Keratinocyte (primary cell): ENCODE measurements around the gene TNS3. TPM values are rescaled to one million over a fixed set of nuclear protein-coding genes. Genes with fewer than 3 reads are reported as not detected.
A peak's percentile ranks its signal among the peaks of the same experiment; 100 is the strongest.

Experiments
- DNase-seq: peaks from one replicate; pipeline ENCODE4 v3.0.0-alpha.2; 2011; ENCODE audit warnings: low read depth, missing footprints, low spot score
- FAIRE-seq: peaks from 2 replicates; lab custom pipeline; 2011; peaks lifted over from hg19 to GRCh38; lab: Jason Lieb, UNC
- H2AFZ ChIP-seq: 2 replicates; pipeline ENCODE4 v1.6.0; 2012; ENCODE audit warnings: low read length, control low read depth, inconsistent platforms; ENCODE audit not compliant: control insufficient read depth
- H3K27ac ChIP-seq: 2 replicates; pipeline ENCODE4 v1.5.1; 2011; ENCODE audit warnings: low read length; ENCODE audit not compliant: control insufficient read depth, insufficient read depth
- H3K27me3 ChIP-seq: 3 replicates; pipeline ENCODE4 v1.6.0; 2011; ENCODE audit warnings: low read length; ENCODE audit not compliant: control insufficient read depth, insufficient read depth; ENCODE audit errors: extremely low read depth
- H3K36me3 ChIP-seq, 2 experiments: 2 replicates in 1 of 2; 3 replicates in 1 of 2; pipeline ENCODE4 v1.5.1; 2011; ENCODE audit warnings: low read length in 2 of 2, mild to moderate bottlenecking in 1 of 2; ENCODE audit not compliant: control insufficient read depth in 2 of 2, insufficient read depth in 2 of 2; ENCODE audit errors: extremely low read depth in 1 of 2
- H3K4me1 ChIP-seq: 3 replicates; pipeline ENCODE4 v1.5.1; 2011; ENCODE audit warnings: low read length; ENCODE audit not compliant: control insufficient read depth, insufficient read depth; ENCODE audit errors: extremely low read depth
- H3K4me2 ChIP-seq: 3 replicates; pipeline ENCODE4 v1.6.0; 2011; ENCODE audit warnings: low read depth, low read length; ENCODE audit not compliant: control insufficient read depth, insufficient read depth; ENCODE audit errors: extremely low read depth
- H3K4me3 ChIP-seq, 3 experiments: fragments of 200-600 bp in 1 of 3; sonication (generic) in 1 of 3; 2 replicates in 2 of 3; 3 replicates in 1 of 3; pipeline ENCODE4 v1.5.1; 2011 to 2016; ENCODE audit warnings: low read length in 3 of 3, mild to moderate bottlenecking in 3 of 3, control low read depth in 2 of 3, inconsistent platforms in 1 of 3, low read depth in 1 of 3, mixed read lengths in 1 of 3, mixed run types in 1 of 3, moderate library complexity in 1 of 3; ENCODE audit not compliant: control insufficient read depth in 2 of 3, insufficient read depth in 2 of 3; ENCODE audit errors: extremely low read depth in 1 of 3
- H3K79me2 ChIP-seq: 2 replicates; pipeline ENCODE4 v1.6.0; 2012; ENCODE audit warnings: low read length; ENCODE audit not compliant: control insufficient read depth, insufficient read depth
- H3K9ac ChIP-seq: 3 replicates; pipeline ENCODE4 v1.6.0; 2011; ENCODE audit warnings: low read length; ENCODE audit not compliant: control insufficient read depth, insufficient read depth; ENCODE audit errors: extremely low read depth
- H3K9me1 ChIP-seq: 3 replicates; pipeline ENCODE4 v1.6.0; 2011; ENCODE audit warnings: low read length; ENCODE audit not compliant: control insufficient read depth, insufficient read depth; ENCODE audit errors: extremely low read depth
- H3K9me3 ChIP-seq: 2 replicates; pipeline ENCODE4 v1.5.1; 2012; ENCODE audit warnings: low read depth, low read length; ENCODE audit not compliant: control insufficient read depth
- H4K20me1 ChIP-seq: 3 replicates; pipeline ENCODE4 v1.6.0; 2011; ENCODE audit warnings: low read length; ENCODE audit not compliant: control insufficient read depth, insufficient read depth; ENCODE audit errors: extremely low read depth
- EZH2 ChIP-seq: IDR thresholded peaks from one replicate; pipeline ENCODE4 v1.6.1; 2012; ENCODE audit warnings: inconsistent platforms, mild to moderate bottlenecking, low read length, moderate library complexity
- dilution Hi-C: fragments of 300-500 bp; cut with MboI; formaldehyde crosslinking; loops from one replicate; pipeline ENCODE4 v1.7.0; 2020; ENCODE audit warnings: low sequenced_read_pairs; ENCODE audit not compliant: extremely low pct_ligation_motif_present
- polyA plus RNA-seq, 5 experiments: library from polyadenylated mRNA; depleted of rRNA in 3 of 5; stranded (reverse) in 3 of 5; stranded (forward) in 1 of 5; unstranded in 1 of 5; fragments of >200 nt; gene quantifications; 1 replicate in 1 of 5; 2 replicates in 3 of 5; 3 replicates in 1 of 5; pipeline versions ENCODE4 v1.2.1 to v1.2.3, GENCODE V29; 2011 to 2012; ENCODE audit warnings: missing spikeins in 2 of 5, low read depth in 1 of 5, low replicate concordance in 1 of 5
- TF ChIP-seq, protein P1 (sequence below), 3 experiments: IDR thresholded peaks in 1 of 3; conservative IDR thresholded peaks in 1 of 3; optimal IDR thresholded peaks in 1 of 3; 2 replicates in 2 of 3; 3 replicates in 1 of 3; pipeline versions ENCODE3 to v1.5.1; 2011; ENCODE audit warnings: low read length in 3 of 3, mild to moderate bottlenecking in 3 of 3, moderate library complexity in 2 of 3, control low read depth in 1 of 3, inconsistent platforms in 1 of 3; ENCODE audit not compliant: insufficient read depth in 2 of 3; ENCODE audit errors: extremely low read depth in 1 of 3

The TNS3 gene
- polyA plus RNA-seq, 1 donor (not counting 4 experiments of a cell fraction or from before 2014, with no cell fraction given) = 3.9 TPM

DNA sequence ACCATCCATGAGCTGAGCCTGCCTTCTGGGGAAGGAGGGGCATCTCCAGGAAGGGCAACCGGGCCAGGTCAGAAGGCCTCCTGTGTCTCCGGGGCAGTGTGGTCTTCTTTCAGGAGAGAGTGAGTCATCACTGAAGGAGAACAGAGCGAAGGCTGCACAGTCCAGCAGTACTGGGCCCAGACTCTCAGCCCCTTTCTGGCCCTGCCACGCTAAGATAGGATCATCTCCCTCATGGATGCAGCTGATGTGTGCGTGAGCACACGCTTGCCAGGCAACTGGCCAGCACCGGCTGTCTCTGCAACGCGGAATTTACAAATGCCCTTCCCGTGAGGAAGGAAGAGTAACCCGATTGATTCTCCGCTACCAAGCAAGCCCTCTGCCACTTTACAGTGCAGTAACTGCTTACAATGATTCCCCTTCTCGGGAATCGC lies 328.2 kb downstream of the TNS3 start:
- no peak for FAIRE-seq
- dilution Hi-C loops = no loop called here
- TF ChIP-seq EZH2 = no peak
- TF ChIP-seq, protein P1, sequence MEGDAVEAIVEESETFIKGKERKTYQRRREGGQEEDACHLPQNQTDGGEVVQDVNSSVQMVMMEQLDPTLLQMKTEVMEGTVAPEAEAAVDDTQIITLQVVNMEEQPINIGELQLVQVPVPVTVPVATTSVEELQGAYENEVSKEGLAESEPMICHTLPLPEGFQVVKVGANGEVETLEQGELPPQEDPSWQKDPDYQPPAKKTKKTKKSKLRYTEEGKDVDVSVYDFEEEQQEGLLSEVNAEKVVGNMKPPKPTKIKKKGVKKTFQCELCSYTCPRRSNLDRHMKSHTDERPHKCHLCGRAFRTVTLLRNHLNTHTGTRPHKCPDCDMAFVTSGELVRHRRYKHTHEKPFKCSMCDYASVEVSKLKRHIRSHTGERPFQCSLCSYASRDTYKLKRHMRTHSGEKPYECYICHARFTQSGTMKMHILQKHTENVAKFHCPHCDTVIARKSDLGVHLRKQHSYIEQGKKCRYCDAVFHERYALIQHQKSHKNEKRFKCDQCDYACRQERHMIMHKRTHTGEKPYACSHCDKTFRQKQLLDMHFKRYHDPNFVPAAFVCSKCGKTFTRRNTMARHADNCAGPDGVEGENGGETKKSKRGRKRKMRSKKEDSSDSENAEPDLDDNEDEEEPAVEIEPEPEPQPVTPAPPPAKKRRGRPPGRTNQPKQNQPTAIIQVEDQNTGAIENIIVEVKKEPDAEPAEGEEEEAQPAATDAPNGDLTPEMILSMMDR (optimal IDR thresholded peaks at IDR 0.05 in 1 of 3, IDR thresholded peaks at IDR 0.05 in 1 of 3, conservative IDR thresholded peaks at IDR 0.05 in 1 of 3; ENCODE audit: extremely low read depth in 1 of 3, insufficient read depth in 2 of 3, low read length in 3 of 3) = no peak
- peak overlapping the region; percentile 75 for H2AFZ ChIP-seq
- no peaks in the 10 kb centered on the region for H3K79me2 ChIP-seq
- H3K9me1 ChIP-seq = no peaks in the 10 kb centered on the region
- peaks cover 4% of the 10 kb centered on the region for H3K4me1 ChIP-seq
- no peak overlapping the region for H3K27ac ChIP-seq
- peak overlapping the region; percentile 29 to 59 (median 49) for H3K4me3 ChIP-seq
- no peak for DNase-seq
- H3K36me3 ChIP-seq = no peaks in the 10 kb centered on the region
- H3K9ac ChIP-seq = peak overlapping the region; percentile 37
- H3K27me3 ChIP-seq = peaks cover 4% of the 10 kb centered on the region
- no peaks in the 10 kb centered on the region for H3K9me3 ChIP-seq
- no peaks in the 10 kb centered on the region for H4K20me1 ChIP-seq
- H3K4me2 ChIP-seq = peak overlapping the region; percentile 52

DNA sequence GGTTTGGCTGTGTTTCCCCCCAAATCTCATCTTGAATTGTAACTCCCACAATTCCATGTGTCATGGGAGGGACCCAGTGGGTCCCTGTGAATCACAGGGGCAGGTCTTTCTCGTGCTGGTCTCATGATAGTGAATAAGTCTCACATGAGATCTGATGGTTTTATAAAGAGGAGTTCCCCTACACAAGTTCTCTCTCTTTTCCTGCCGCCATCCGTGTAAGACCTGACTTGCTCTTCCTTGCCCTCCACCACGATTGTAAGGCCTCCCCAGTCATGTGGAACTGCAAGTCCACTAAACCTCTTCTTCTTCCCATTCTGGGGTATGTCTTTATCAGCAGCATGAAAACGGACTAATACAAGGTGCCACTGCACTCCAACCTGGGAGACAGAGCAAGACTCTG lies 329.2 kb downstream of the TNS3 start:
- H3K4me1 ChIP-seq = peaks cover 4% of the 10 kb centered on the region
- dilution Hi-C loops = no loop called here
- TF ChIP-seq, protein P1 (optimal IDR thresholded peaks at IDR 0.05 in 1 of 3, IDR thresholded peaks at IDR 0.05 in 1 of 3, conservative IDR thresholded peaks at IDR 0.05 in 1 of 3; ENCODE audit: extremely low read depth in 1 of 3, insufficient read depth in 2 of 3, low read length in 3 of 3) = no peak
- no peaks in the 10 kb centered on the region for H3K9me3 ChIP-seq
- no peak overlapping the region for H3K4me2 ChIP-seq
- no peak overlapping the region for H3K9ac ChIP-seq
- H3K36me3 ChIP-seq = no peaks in the 10 kb centered on the region
- no peak overlapping the region for H2AFZ ChIP-seq
- H3K27ac ChIP-seq = no peak overlapping the region
- no peak for DNase-seq
- H3K79me2 ChIP-seq = no peaks in the 10 kb centered on the region
- no peak for FAIRE-seq
- H3K9me1 ChIP-seq = no peaks in the 10 kb centered on the region
- no peaks in the 10 kb centered on the region for H4K20me1 ChIP-seq
- H3K27me3 ChIP-seq = peaks cover 8% of the 10 kb centered on the region
- no peak overlapping the region for H3K4me3 ChIP-seq
